HG02571 (cell line): ENCODE data around the gene BTN2A1.
"Not testable (repeated sequence)": the region's sequence is repeated elsewhere in the genome, so short reads cannot be mapped to it uniquely, and the experiment has no call there.

ENCODE experiments used
- ATAC-seq: cut with Tn5 transposase; IDR thresholded peaks from one replicate; pipeline ENCODE4 v1.9.1; 2021; ENCODE audit warnings: mild to moderate bottlenecking, moderate library complexity; ENCODE audit not compliant: unreplicated experiment

Gene BTN2A1

GRCh38 chr6:26431258-26432172 is 26.2 kb upstream of the BTN2A1 start:
- no peak for ATAC-seq

GRCh38 chr6:26432627-26433201 is 25.0 kb upstream of the BTN2A1 start:
- ATAC-seq = no peak

- ATAC-seq = not testable (repeated sequence)
These were observed 24.1 kb upstream of the BTN2A1 start for GRCh38 chr6:26433680-26434079.

- no peak for ATAC-seq
These were observed 21.7 kb upstream of the BTN2A1 start for GRCh38 chr6:26436018-26436417.

GRCh38 chr6:26437550-26437949 is 20.2 kb upstream of the BTN2A1 start:
- no peak for ATAC-seq

- ATAC-seq = no peak
These were observed 19.8 kb upstream of the BTN2A1 start for GRCh38 chr6:26438000-26438399.

- no peak for ATAC-seq
These were observed 18.3 kb upstream of the BTN2A1 start for GRCh38 chr6:26439151-26440125.

- no peak for ATAC-seq
These were observed 16.8 kb upstream of the BTN2A1 start for GRCh38 chr6:26440977-26441358.

- ATAC-seq = no peak
These were observed 15.8 kb upstream of the BTN2A1 start for GRCh38 chr6:26441977-26442376.

- ATAC-seq = peak; percentile 66
These were observed 11.7 kb upstream of the BTN2A1 start for GRCh38 chr6:26445934-26446667.

GRCh38 chr6:26447257-26447656 is 10.5 kb upstream of the BTN2A1 start:
- ATAC-seq = no peak

- no peak for ATAC-seq
These were observed 7.5 kb upstream of the BTN2A1 start for GRCh38 chr6:26450240-26450639.

- no peak for ATAC-seq
These were observed 5.0 kb upstream of the BTN2A1 start for GRCh38 chr6:26452631-26453235.

GRCh38 chr6:26454631-26455030 is 3.1 kb upstream of the BTN2A1 start:
- no peak for ATAC-seq

GRCh38 chr6:26455357-26455970 is 2.3 kb upstream of the BTN2A1 start:
- no peak for ATAC-seq

GRCh38 chr6:26457264-26457805 is 420 bp upstream of the BTN2A1 start:
- ATAC-seq = peak; percentile 17

- no peak for ATAC-seq
These were observed 1.5 kb downstream of the BTN2A1 start for GRCh38 chr6:26459023-26459810.

- ATAC-seq = not testable (repeated sequence)
These were observed 3.6 kb downstream of the BTN2A1 start for GRCh38 chr6:26461353-26461752.

- no peak for ATAC-seq
These were observed 6.3 kb downstream of the BTN2A1 start for GRCh38 chr6:26464014-26464413.
